Tibial nerve (tissue), 4 donors: Measurements from ENCODE around the gene QKI.

ENCODE experiments used
- CTCF ChIP-seq, 5 experiments: fragments of 200-600 bp in 3 of 5; fragments of 450-650 bp in 2 of 5; sonication (generic) in 3 of 5; IDR thresholded peaks; one replicate each; pipeline ENCODE4 v1.5.1; 2016 to 2019; ENCODE audit warnings: antibody characterized with exemption in 5 of 5, mild to moderate bottlenecking in 3 of 5, moderate library complexity in 2 of 5
- EP300 ChIP-seq, 2 donors: sonication (generic); formaldehyde crosslinking; IDR thresholded peaks; one replicate each; pipeline ENCODE4 v1.6.1; 2017; ENCODE audit warnings: antibody characterized with exemption in 2 of 2, mild to moderate bottlenecking in 1 of 2
- POLR2A ChIP-seq, 2 donors: fragments of 450-650 bp; IDR thresholded peaks; one replicate each; pipeline ENCODE4 v1.6.1; 2017; ENCODE audit warnings: antibody characterized with exemption in 2 of 2, mild to moderate bottlenecking in 2 of 2, moderate library complexity in 2 of 2

- TF ChIP-seq CTCF (IDR thresholded peaks at IDR 0.05) = no peak
- no peak for TF ChIP-seq EP300 (IDR thresholded peaks at IDR 0.05)
- TF ChIP-seq POLR2A (IDR thresholded peaks at IDR 0.05) = no peak
Measured at GRCh38 chr6:163554032-163554431, 139.5 kb downstream of the QKI start.
